ENCODE results near the gene CEP126.

The CEP126 gene, protein sequence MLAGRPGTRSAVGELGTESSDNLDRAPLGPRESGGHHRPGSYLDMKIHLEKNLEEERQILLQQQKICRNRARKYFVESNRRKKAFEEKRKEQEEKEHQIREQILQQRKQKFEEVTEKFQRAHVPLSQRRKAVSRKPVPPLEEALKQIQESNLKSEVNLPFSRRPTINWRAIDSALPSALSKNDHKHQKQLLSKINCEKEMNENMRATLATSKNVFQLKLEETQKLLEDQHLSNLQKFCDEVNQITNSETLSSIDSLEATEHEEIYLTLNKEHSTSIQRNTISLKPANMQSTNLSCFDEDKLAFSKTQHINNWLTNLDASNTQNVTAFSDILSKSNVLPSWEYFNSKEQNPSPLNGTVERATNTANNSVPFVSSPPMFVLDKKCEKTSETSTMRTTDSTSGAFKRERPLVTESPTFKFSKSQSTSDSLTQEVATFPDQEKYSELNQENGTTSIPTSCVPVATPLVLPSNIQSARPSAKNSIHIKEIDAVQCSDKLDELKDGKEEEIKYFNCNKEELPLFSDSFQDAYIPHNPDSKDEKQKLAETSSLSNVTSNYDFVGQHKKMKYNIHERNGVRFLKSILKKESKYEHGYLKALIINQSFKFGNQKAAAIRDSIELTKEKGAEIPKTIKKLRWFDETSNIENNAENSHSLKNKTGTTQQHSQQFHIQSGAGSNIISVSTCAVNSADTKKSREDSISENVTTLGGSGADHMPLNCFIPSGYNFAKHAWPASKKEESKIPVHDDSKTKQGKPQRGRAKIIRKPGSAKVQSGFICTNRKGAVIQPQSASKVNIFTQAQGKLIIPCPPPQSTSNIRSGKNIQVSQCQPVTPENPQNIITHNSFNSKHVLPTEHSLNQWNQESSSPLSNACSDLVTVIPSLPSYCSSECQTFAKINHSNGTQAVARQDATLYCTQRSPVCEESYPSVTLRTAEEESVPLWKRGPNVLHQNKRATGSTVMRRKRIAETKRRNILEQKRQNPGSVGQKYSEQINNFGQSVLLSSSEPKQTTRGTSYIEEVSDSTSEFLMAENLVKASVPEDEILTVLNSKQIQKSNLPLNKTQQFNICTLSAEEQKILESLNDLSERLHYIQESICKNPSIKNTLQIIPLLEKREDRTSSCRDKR

DNA sequence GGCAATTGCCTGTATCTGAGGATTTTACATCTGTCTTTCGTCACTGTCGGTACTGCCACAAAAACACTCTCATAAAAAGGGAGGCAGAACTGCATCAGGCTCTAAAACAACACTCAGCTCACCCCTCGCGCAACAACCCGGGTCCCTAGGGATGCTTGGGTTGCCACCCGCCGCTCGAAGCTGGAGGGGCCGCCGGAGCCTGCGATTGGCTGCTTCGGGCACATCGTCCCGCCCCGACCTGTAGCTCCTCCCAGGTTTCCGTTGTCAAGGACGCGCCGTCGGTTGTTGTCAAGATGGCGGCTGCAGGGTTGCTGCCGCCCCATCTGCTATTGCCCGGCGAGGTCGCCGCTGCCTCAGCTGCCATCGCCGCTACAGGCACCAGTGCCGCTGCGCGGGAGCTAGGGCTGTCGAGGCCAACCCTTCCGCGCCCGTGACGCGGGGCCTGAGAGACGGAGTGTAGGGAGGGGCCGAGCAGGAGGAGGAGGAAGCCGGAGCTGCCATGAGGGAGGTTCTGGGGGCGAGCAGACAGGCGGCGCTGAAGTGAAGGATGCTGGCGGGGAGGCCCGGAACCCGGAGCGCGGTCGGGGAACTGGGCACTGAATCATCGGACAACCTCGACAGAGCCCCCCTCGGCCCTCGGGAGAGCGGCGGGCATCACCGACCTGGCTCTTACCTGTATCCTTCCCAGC, at the start of gene CEP126:
CEP126 (plus strand) TSS at position 273 of the 689 bp plus-strand sequence; CDS start at position 548, 275 bp downstream.
- DNase-seq: peak; percentile 91

DNA sequence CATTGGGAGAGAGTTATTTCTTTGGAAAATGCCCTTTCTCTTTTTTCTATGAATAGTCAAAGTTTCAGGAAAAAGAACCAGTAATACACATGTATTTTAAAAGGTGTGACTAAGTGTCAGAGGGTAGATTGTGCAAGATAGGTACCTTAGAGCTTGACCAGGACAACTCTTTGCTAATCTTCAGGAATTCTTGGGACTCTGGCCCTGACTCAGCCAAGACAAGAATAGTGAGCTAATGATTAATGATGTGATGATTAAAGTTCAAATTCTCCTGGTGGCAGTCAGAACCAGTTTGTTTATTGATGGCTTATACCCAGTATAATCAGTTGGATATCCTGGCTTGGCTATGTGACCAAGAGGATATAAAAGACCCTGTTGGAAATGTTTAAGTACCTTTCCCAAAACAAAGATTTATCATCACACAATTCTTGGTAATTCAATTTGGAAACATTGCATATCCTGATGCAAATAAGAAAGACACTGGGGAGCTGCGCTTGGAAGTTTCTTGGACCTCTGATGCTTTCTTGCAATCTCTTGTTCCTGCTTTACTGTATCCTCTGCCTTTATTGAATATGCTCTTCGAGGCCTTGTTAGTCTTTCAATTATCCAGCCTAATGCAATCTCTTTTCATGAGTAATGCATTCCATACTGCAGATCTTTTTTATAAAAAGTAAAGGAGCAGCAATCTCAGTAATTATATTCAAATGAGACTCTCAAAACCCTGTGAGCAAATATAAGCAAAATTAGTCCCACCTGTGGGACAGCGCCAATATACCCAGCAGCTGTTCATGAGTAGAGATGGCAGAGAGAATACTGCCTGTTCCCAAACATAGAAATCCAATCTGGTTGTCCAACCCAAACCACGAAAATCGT, 48.0 kb upstream of the CEP126 start:
- no peak for DNase-seq

DNA sequence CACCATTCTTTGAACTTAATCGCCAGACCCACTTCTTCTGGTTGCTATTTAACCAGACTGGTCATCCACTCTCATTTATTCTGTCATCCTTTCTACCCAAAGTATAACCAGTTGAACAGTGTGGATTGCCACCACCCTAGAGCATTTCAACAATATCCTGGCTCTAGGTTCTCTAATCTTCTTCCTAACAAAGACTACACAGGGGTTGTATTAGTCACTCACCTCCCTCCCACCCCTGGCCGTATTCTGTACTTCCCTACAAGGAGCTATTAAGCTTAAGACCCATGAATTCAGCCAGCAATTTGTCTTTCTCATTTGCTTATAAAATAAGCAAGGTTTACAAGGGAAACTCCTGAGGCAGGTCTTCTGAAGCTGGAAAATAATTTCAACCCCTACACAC, 46.9 kb upstream of the CEP126 start:
- no peak for DNase-seq

DNA sequence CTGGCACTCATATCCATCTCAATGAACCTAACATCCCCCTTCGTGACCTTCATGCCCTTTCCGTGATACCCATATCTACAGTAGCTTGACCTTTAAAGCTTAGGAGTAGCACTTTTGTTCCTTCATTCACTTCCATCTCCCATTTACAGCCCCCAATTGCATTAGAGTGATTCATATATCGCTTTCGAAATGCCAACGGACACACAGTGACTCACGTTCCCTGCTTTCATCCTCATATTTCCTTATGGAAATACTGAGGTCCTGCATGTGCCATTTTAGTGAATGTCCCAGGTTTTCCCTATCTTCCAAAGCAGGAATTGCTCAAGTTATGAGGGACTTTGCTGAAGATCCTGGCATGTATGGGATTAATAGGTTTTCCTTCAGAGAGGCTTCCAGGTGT, 44.3 kb upstream of the CEP126 start:
- no peak for DNase-seq

DNA sequence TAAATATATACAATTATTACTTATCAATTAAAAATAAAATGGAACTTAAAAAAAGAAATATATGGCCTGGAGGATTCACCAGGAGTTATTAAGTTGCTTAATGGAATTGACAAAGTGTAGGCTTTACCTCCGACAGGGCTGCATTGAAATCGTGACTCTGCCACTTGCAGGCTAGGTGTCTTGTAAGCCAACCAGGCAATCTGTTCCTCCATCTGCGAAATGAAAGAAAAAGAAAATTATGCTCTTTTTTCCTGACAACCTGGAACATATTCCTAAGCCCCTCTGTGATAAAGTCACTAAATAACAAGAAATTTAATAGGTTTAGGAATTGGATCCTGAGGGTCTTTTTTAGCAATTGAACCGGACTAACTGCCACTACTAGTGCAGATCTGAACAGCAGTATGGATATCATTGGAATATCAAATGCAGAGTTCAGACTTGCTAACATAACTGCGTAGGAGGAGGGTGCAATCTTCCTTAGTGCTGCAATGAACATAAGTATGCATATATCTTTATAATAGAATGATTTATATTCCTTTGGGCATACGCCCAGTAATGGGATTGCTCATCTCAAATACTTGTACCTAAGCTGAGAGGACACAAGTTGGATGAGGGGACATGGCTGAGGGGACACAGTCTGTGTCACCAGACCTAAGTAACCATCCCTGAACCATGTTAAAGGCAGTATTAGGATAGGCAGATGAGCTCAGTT, 42.5 kb upstream of the CEP126 start:
- no peak for DNase-seq

DNA sequence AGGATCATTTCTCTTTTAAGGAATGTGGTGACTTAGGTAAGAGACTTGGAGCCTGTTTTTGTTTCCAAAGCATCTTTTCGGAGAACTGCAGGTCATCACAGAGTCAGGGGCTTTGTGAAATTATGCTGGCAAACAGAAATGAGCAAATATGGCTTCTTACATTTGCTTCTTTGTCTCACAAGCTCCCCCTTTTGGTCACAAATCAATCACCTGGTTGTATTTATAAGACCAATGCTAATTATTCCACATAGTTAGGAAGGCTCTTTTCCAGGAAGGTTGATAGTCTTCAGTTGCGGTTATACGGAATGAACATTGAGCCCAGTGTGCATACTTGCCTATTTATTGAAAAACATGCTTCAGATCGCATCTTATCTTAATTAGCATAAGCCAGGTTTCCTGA, 34.6 kb upstream of the CEP126 start:
- no peak for DNase-seq

DNA sequence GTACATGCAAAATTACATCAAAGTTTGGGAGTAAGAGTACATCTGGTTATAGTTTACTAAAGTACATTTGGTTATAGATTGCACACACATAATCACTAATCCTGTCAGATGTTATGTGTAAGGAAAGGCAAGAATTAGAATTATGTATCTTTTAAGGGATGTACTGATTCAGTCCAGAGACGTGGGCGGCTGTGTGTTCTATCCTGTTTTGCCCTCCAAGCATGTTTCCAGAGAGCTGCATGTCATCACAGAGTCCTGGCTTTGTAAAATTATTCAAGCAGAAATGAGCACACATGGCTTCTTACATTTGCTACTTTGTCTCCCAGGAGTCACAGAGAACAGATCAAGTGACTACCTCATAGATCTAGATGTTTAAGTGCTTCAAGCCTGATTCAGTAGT, 33.2 kb upstream of the CEP126 start:
- no peak for DNase-seq

DNA sequence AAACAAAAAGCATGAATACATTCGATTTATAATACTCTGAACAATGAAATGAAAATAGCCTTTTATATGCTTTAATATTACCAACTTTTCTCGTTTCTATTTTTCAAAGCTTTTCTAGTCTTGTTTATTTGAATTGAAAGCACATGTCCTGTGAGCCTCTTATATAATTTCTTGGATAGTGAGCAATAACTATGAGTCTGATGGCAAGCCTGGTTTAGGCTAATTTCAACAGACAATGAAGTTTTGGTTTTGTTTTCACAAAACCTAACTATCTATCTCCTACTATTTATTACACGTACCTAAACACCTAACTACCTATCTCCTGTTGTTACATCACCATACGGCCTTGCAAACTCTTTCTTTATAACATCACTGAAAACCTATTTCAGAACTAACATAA, 29.2 kb upstream of the CEP126 start:
- no peak for DNase-seq

DNA sequence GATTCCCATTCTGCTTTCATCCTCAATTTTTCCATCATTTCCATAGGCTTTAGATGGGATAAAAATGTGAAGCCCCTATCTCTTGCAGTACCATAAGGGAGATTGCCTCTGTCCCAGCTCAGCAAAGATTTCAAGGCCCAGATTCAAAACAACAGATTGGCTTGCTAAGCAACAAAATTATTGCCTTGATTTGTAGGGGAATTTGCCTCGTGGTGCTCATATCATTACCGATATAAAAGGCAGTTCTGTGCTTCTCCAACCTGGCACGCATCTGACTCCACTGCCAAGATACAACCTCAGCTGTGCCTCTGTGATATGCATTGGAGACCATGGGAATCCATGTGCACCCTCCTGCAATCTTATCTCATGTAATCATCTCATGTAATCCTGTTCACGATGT, 25.0 kb upstream of the CEP126 start:
- no peak for DNase-seq

DNA sequence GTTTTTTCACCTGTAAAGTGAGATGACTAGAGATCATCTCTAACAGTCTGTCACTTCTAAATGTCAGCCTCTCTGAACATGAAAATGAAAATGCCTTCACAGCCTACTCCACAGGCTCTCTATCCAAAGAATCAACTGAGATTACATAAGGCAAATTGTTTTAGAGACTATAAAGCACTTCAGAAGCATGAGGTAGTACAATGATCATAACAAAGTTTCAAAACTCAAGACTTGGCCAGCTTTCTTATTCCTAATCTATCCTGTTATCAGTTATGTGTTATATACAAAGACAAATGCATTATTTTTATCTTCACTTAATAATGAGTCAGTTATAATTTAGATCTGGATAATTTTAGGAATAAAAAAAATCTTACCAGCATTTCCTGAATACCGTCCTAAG, 20.3 kb upstream of the CEP126 start:
- no peak for DNase-seq

DNA sequence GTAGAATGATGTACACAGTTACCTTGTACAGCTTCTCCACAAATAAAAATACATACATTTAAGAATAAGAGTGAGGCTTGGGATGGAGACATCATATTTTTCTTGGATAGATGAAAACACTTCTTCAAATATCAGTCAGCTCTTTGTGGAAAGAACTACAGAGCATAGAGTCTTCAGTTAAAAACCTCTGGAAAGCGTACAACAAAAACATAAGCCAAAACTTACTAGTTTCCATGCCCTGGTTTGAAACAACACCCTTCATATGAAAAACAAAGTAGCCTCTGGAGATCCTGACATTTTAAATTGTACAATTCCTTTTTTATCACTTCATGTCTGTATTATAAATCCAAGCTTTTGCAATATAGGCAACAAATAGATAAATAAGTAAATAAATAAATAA, 7.0 kb upstream of the CEP126 start:
- DNase-seq: no peak

DNA sequence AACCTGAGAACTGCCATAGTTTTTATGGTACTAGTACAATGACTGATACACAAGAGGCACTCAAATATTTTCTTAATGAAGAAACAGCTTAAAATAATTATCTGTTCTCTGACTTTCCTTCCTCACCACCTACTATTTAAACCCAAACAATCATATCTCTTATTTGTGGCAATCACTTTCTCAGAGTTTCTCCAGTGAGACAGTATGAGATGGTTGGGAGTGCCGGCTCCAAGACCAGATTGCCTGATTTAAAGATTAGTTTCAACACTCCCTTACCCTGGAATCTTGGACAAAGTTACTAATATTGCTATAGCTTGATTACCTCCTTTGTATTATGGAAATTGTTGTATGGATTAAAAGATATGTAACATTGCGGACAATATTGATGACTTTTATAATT, 5.7 kb upstream of the CEP126 start:
- DNase-seq: no peak

DNA sequence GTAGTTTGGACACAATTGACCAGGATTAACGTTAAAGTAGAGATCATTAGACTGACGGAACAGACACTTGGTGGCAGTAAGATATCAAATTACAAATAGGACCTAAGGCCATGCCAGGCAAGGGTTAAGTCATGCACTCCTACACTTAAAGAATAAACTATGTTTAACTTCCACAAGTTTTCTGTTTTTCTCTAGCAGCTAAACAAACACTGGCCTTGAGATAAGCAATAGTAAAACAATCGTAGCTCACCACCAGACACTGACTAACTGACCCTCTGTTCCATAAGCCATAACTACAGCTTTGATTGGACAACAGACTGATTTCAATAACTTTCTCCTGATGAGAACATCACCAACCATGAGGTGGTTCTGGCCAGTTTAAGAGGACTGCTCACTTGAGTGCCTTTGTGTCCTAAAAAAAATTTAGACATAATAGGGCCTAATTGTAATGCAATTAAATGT, 2.0 kb upstream of the CEP126 start:
- no peak for DNase-seq

DNA sequence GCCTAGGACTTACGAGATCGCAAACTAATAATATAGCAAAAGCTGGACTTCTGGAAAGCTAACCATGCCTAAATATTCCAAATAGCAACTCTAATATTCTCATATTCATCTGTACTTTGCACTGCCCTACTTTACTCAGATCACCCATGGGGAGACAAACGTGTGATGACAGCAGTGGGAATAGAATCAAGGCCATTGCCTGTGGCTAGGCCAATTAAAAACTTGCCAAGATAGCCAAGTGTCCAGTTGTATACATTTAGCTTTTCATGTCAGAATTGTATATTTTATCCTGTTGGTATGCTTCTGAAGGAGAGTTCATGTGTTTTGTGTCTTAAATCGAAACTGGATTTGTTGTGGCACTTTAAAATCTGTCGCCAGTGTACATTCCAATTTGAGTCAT, 1.2 kb upstream of the CEP126 start:
- no peak for DNase-seq

DNA sequence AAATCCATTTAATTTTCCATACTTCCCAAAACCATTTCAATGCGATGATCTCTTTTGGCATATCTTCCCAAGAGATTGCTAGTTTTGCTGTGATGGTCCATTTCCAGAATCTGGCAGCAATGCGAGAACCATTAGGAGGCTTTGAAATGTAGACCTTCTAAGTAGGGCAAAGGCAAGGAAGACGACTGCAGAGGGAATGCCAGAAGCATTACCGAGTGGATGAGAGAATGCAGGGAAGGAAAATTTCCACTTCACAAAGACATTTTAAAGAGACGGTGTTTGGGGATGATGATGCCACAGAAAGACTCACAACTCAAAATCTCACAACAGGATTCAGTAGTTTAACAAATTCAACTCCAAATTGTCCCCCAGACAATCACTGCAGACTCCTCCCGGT, 471 bp upstream of the CEP126 start:
- DNase-seq: no peak

DNA sequence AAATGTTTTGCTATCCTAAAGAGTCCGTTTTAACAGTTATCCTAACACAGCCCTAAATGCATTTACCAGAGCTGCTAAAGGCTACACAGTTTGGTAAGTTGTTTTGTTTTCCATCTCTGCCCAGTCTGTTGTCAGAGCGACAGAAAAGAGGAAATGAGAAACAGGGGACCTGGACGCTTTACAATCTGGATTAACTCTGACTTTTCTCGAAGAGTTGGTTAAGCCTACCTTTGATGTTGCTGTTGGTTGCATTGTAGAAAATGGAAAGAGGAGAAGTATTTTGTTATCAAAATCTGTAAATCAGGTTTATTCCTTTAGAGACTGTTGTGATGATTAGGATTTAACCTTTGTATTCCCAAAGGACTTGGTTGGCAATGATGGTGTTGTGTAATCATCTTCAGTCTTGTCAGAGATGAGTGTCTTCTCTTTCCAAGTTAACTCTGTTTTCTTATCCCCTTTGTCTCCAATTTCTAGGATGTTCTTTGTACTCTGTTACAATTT, 1.0 kb downstream of the CEP126 start:
- peak; percentile 16 for DNase-seq

DNA sequence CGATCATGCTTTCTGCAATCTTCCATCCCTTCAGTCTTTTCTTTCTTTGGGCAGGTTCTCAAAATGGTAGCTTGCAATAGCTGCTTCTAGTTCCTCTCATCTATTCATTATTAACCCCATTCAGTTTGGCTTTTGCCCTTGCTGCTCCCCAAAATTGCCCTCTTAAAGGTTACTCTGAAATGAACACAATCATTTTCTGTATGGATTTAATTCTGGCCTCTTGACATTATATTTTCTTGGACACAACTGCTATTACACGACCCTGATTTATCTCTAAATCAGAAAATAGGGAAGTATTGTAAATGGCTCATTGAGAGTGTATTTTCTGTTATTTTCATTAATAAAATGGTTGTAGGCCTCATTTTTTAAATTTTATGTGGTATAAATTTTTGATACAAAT, 1.6 kb downstream of the CEP126 start, which contains the start of gene ANGPTL5:
ANGPTL5 (minus strand) TSS at position 101 of the 400 bp plus-strand sequence. CDS start 8,613 bp downstream, outside the sequence.
- no peak for DNase-seq

DNA sequence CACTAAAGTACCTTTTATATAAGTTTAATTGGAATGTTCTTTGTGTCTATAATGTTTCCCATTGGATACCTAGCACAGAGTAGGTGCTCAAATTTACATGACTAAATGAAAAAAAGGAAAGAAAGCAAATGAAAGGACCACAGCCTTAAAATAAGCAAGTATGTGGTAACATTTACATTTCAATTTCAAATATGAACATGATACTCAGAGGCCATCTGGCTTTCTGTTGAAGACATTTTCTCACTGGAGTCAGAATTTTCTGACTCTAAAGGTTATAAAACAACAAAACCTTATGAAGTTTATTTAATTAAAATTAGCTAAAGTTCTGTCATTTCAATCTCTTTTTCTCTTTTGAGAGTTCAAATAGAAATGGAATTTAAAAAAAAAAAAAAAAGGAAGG, 2.4 kb downstream of the CEP126 start:
- no peak for DNase-seq

DNA sequence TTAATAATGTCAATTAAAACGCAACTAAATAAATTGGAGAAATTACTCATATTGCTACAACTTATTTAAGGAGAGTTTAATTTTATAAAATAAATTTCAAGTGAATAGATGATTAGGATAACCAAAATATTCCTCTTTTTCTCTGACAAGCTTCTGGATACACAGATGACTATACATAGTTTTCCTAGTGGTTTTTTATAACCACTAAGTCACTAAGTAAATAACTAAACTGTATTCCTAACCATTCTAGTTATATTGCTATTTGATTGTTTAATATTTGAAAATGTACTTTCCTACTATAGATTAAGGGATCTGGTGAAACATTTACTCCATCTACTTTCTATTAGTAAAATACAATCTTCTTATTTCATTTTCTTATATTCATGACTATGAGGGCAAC, 6.2 kb downstream of the CEP126 start:
- DNase-seq: no peak

DNA sequence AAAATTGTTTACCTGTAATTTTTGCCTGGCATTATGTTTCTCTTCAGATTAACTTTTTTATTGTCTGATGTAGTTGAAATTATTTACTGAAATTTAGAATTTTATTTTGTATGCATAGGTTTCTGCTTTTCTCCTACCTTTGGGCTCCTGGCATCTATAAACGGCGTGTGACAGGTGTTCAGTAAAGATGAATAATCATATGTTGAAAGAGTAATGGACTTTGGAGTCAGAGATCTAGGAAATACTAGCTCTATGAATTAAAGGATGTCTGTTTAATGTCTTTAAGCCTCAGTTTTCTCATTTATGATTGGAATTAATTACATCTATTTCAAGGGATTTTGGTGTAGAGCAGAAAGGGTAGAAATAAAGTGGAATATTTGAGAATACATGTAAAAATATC, 8.7 kb downstream of the CEP126 start:
- DNase-seq: no peak
